ENCODE data around the gene FAM174C.

Gene FAM174C

DNA sequence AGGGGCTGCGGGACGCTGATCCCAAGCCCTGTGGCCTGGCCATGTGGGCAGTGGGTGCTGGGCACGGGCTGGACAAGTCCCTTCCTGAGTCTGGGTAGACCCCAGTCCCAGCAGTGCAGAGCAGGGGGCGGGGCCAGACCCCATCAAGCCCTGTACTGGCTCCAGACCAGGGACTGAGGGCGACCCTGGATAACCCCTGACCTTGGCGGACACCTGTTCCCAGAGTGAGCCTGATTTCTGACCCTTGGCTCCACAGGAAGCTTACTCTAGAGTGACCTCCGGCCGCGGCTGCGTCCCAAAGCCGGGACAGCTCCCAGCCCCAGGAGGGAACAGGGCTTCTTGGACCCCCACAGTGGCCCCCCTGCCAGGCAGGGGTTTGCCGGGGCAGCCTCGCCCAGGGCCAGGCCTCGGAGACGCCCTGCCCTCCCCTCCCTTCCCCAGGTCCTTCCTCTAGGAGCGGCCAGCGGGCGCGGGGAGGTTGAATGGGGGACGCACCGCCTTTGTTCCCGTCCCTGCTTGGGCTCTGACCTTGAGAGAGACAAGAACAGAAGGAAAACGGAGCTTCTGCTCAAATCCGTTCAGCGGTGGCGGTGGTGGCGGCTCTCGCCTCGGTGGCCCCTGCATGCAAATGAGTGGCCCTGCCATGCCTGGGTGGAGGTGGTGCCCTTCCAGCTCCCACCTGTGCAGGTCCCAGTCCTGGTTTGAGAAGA is 8.0 kb downstream of the FAM174C start:
- Histone ChIP-seq H3K36me3 (replicated peaks; ENCODE audit: low read depth, low read length) (peaks cover 12% of the 10 kb centered on the region), H3K27ac (ENCODE audit: low read length) (no peak overlapping the region), H2AFZ (ENCODE audit: low read depth, low read length) (no peak overlapping the region), H3K4me3 (ENCODE audit: low read length) (no peak overlapping the region), H3K79me2 (ENCODE audit: low read length) (no peaks in the 10 kb centered on the region), H3K4me2 (ENCODE audit: low read length) (no peak overlapping the region), H3K9ac (ENCODE audit: low read length) (no peak overlapping the region), H3K27me3 (ENCODE audit: low read depth, low read length) (peaks cover 9% of the 10 kb centered on the region; the same call in 1 of the 2 replicates), H3K9me3 (ENCODE audit: insufficient read depth, low read length) (no peaks in the 10 kb centered on the region), H4K20me1 (ENCODE audit: insufficient read depth, low read length) (peaks cover 5% of the 10 kb centered on the region; the same call in 1 of the 2 replicates), H3K4me1 (ENCODE audit: low read length) (no peaks in the 10 kb centered on the region)
- no peak for TF ChIP-seq EZH2phosphoT487 (IDR thresholded peaks at IDR 0.05; ENCODE audit: low read depth)
- TF ChIP-seq, protein P1, sequence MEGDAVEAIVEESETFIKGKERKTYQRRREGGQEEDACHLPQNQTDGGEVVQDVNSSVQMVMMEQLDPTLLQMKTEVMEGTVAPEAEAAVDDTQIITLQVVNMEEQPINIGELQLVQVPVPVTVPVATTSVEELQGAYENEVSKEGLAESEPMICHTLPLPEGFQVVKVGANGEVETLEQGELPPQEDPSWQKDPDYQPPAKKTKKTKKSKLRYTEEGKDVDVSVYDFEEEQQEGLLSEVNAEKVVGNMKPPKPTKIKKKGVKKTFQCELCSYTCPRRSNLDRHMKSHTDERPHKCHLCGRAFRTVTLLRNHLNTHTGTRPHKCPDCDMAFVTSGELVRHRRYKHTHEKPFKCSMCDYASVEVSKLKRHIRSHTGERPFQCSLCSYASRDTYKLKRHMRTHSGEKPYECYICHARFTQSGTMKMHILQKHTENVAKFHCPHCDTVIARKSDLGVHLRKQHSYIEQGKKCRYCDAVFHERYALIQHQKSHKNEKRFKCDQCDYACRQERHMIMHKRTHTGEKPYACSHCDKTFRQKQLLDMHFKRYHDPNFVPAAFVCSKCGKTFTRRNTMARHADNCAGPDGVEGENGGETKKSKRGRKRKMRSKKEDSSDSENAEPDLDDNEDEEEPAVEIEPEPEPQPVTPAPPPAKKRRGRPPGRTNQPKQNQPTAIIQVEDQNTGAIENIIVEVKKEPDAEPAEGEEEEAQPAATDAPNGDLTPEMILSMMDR (IDR thresholded peaks at IDR 0.05; ENCODE audit: low read depth, low read length) = no peak

DNA sequence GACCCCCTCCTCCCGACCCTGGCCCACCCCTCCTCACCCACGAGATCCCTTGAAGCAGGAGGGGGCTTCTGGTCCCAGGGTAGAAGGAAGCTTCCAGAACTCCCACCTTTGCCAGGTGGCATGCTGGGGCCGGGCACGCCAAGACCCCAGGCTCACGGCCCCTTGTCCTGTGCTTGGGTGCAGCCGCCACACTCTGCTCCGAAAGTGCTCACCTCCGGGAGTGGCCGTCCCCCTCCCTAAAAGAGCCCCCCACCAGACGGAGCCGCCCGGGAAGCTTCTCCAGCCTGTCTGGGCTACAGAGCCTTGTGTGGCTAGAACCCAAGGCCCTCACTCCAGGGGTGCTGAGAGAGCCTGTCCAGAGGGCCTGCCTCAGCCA is 8.6 kb downstream of the FAM174C start:
- Histone ChIP-seq H2AFZ (ENCODE audit: low read depth, low read length) (no peak overlapping the region), H3K9ac (ENCODE audit: low read length) (no peak overlapping the region), H3K79me2 (ENCODE audit: low read length) (no peaks in the 10 kb centered on the region), H3K4me1 (ENCODE audit: low read length) (no peaks in the 10 kb centered on the region), H3K27ac (ENCODE audit: low read length) (no peak overlapping the region), H3K36me3 (replicated peaks; ENCODE audit: low read depth, low read length) (peaks cover 11% of the 10 kb centered on the region), H3K4me2 (ENCODE audit: low read length) (no peak overlapping the region), H4K20me1 (ENCODE audit: insufficient read depth, low read length) (peaks cover 5% of the 10 kb centered on the region; the same call in 1 of the 2 replicates), H3K4me3 (ENCODE audit: low read length) (no peak overlapping the region), H3K9me3 (ENCODE audit: insufficient read depth, low read length) (no peaks in the 10 kb centered on the region), H3K27me3 (ENCODE audit: low read depth, low read length) (peaks cover 9% of the 10 kb centered on the region; the same call in 1 of the 2 replicates)
- TF ChIP-seq, protein P1 (IDR thresholded peaks at IDR 0.05; ENCODE audit: low read depth, low read length) = no peak
- TF ChIP-seq EZH2phosphoT487 (IDR thresholded peaks at IDR 0.05; ENCODE audit: low read depth) = no peak

DNA sequence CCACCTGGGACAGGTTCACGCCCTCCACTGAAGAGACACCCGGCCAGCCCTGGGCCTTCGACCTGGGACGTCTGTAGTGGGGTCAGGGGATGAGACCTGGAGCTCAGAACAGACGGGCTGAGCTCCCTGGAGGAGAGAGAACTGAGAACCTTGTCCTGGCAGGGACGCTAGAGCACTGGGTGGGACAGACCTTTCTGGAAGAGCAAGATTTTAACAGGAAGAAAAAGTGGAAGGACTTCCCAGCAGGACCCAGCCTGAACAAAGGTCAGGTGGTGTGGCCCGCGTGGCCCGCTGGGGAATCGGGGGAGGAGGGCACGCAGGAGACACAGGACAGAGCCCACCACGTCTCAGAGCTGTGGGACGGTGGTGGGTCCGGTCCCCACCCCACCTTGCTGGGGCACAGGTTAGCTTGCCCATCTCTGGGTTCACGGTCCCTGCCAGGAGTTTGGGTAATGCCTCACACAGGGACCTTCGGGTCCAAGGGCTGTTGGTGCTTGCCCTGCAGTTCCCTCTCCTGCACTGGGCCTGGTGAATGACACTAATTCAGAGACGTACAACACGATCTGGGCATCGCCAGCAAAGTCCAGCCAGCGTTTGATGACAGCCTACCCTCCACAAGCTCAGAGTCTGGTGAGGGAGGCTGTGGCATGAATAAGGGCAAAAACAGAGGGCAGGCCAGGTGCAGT is 9.1 kb downstream of the FAM174C start:
- Histone ChIP-seq H3K27me3 (ENCODE audit: low read depth, low read length) (peaks cover 9% of the 10 kb centered on the region; the same call in 1 of the 2 replicates), H4K20me1 (ENCODE audit: insufficient read depth, low read length) (peaks cover 5% of the 10 kb centered on the region; the same call in 1 of the 2 replicates), H3K4me3 (ENCODE audit: low read length) (no peak overlapping the region), H3K9ac (ENCODE audit: low read length) (no peak overlapping the region), H3K36me3 (replicated peaks; ENCODE audit: low read depth, low read length) (peaks cover 7% of the 10 kb centered on the region), H3K4me1 (ENCODE audit: low read length) (no peaks in the 10 kb centered on the region; the same call in 1 of the 2 replicates), H3K4me2 (ENCODE audit: low read length) (no peak overlapping the region), H3K9me3 (ENCODE audit: insufficient read depth, low read length) (no peaks in the 10 kb centered on the region), H3K27ac (ENCODE audit: low read length) (no peak overlapping the region), H3K79me2 (ENCODE audit: low read length) (no peaks in the 10 kb centered on the region), H2AFZ (ENCODE audit: low read depth, low read length) (no peak overlapping the region)
- TF ChIP-seq, protein P1 (IDR thresholded peaks at IDR 0.05; ENCODE audit: low read depth, low read length) = no peak
- TF ChIP-seq EZH2phosphoT487 (IDR thresholded peaks at IDR 0.05; ENCODE audit: low read depth) = no peak

DNA sequence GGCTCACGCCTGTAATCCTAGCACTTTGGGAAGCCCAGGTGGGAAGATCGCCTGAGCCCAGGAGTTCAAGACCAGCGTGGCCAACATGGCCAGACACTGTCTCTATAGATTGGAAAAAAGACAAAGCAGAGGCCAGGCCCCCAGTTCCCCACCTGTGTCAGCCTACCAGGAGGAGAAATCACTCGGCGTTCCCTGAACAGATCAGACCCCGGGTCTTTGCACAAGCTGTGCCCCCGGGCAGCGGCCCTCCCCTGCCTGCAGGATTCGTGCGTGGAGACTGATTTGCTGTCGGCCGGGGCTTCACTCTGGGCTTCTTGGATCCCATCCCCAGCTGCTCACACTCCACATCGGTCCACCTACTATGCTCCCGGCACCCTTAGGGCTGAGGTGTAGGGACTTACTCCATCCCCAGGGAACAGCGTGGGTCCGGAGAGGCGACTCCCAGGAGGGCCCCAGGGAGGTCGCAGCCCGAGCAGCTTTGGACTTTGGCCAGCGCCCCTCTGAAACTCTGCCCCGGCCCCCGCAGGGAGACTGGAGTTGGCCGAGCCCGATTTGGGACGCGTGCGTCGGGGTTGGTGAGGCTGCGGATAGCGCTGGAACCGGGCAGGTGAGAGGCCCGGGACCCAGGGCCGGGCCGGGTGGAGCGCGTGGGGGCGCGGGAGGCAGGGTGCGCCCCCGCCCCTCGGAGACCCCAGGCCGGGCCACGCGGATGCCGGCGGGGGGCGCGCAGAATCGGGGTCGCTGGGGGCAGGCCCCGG is 9.8 kb downstream of the FAM174C start:
- H3K4me2 ChIP-seq (ENCODE audit: low read length) = no peak overlapping the region

More for the DNA sequence above, 9.8 kb downstream of the FAM174C start:
- Histone ChIP-seq H3K27me3 (ENCODE audit: low read depth, low read length) (peaks cover 13% of the 10 kb centered on the region), H3K4me3 (ENCODE audit: low read length) (no peak overlapping the region), H3K9me3 (ENCODE audit: insufficient read depth, low read length) (no peaks in the 10 kb centered on the region), H3K4me1 (ENCODE audit: low read length) (peaks cover 7% of the 10 kb centered on the region), H4K20me1 (ENCODE audit: insufficient read depth, low read length) (peaks cover under 1% of the 10 kb centered on the region; the same call in 1 of the 2 replicates), H3K9ac (ENCODE audit: low read length) (no peak overlapping the region), H3K27ac (ENCODE audit: low read length) (no peak overlapping the region), H3K79me2 (ENCODE audit: low read length) (no peaks in the 10 kb centered on the region), H2AFZ (ENCODE audit: low read depth, low read length) (no peak overlapping the region), H3K36me3 (replicated peaks; ENCODE audit: low read depth, low read length) (peaks cover 2% of the 10 kb centered on the region)
- TF ChIP-seq, protein P1 (IDR thresholded peaks at IDR 0.05; ENCODE audit: low read depth, low read length) = no peak
- TF ChIP-seq EZH2phosphoT487 (IDR thresholded peaks at IDR 0.05; ENCODE audit: low read depth) = no peak

All from OCI-LY3 (cell line).